GM23338 (cell line): Measurements from ENCODE around the gene ASTN1.

ENCODE experiments used
- CREB1 ChIP-seq: fragments of 250-450 bp; sonication (Bioruptor Pico); IDR thresholded peaks from 2 replicates; pipeline ENCODE4 v1.5.0; 2020; ENCODE audit warnings: low read depth, mild to moderate bottlenecking, moderate library complexity
- CTCF ChIP-seq, 2 experiments: fragments of 200-600 bp in 1 of 2; sonication (generic) in 1 of 2; conservative IDR thresholded peaks; 2 replicates each; pipeline versions ENCODE4 v1.5.1 to v1.6.1; 2016 to 2017; ENCODE audit warnings: antibody characterized with exemption in 2 of 2, low read depth in 2 of 2, mild to moderate bottlenecking in 2 of 2, moderate library complexity in 1 of 2
- EZH2 ChIP-seq: fragments of 200-600 bp; sonication (generic); IDR thresholded peaks from one replicate; pipeline ENCODE4 v1.8.0; 2017; ENCODE audit warnings: antibody characterized with exemption, mild to moderate bottlenecking, low read depth; ENCODE audit not compliant: unreplicated experiment
- EZH2phosphoT487 ChIP-seq: fragments of 200-600 bp; sonication (generic); IDR thresholded peaks from one replicate; pipeline ENCODE4 v1.8.1; 2018; ENCODE audit warnings: antibody characterized with exemption; ENCODE audit not compliant: unreplicated experiment
- NANOG ChIP-seq: IDR thresholded peaks from 2 replicates; pipeline ENCODE4 v1.6.1; 2016; ENCODE audit warnings: antibody characterized with exemption, borderline replicate concordance
- POLR2AphosphoS5 ChIP-seq: IDR thresholded peaks from 2 replicates; pipeline ENCODE4 v1.6.1; 2016; ENCODE audit warnings: antibody characterized with exemption, low read depth
- STAT1 ChIP-seq: IDR thresholded peaks from one replicate; pipeline ENCODE4 v1.6.1; 2016; ENCODE audit warnings: antibody characterized with exemption; ENCODE audit not compliant: unreplicated experiment
- TF ChIP-seq, protein P1 (sequence below): IDR thresholded peaks from one replicate; pipeline ENCODE4 v1.6.1; 2018; ENCODE audit warnings: antibody characterized with exemption; ENCODE audit not compliant: unreplicated experiment
- TF ChIP-seq, protein P2 (sequence below): IDR thresholded peaks from 2 replicates; pipeline ENCODE4 v1.6.1; 2016; ENCODE audit warnings: antibody characterized with exemption

DNA sequence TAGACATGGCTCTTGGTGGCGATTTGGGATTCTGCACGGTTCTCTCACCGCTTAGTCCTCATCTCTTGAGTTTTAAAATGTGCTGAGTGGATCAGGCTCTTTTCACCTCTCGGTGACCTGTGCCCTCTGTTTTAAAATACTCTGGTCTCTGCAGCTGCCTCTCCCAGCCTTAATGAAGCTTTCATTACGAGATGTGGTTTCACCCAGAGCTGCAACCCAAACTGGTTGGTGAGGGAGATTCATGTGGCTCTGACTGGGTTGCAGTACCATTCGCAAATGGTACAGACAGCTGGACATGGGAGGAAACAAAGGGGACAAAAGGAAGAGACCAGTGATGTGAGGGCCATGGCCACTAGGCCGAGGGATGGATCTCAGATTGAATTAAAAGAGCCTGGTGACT, 258.9 kb downstream of the ASTN1 start:
- TF ChIP-seq STAT1 (no peak), CTCF (conservative IDR thresholded peaks at IDR 0.05; ENCODE audit: low read depth in 2 of 2) (no peak), EZH2 (no peak), POLR2AphosphoS5 (no peak), CREB1 (CRISPR knock-in tag) (no peak), NANOG (no peak), EZH2phosphoT487 (no peak)
- TF ChIP-seq, protein P1, sequence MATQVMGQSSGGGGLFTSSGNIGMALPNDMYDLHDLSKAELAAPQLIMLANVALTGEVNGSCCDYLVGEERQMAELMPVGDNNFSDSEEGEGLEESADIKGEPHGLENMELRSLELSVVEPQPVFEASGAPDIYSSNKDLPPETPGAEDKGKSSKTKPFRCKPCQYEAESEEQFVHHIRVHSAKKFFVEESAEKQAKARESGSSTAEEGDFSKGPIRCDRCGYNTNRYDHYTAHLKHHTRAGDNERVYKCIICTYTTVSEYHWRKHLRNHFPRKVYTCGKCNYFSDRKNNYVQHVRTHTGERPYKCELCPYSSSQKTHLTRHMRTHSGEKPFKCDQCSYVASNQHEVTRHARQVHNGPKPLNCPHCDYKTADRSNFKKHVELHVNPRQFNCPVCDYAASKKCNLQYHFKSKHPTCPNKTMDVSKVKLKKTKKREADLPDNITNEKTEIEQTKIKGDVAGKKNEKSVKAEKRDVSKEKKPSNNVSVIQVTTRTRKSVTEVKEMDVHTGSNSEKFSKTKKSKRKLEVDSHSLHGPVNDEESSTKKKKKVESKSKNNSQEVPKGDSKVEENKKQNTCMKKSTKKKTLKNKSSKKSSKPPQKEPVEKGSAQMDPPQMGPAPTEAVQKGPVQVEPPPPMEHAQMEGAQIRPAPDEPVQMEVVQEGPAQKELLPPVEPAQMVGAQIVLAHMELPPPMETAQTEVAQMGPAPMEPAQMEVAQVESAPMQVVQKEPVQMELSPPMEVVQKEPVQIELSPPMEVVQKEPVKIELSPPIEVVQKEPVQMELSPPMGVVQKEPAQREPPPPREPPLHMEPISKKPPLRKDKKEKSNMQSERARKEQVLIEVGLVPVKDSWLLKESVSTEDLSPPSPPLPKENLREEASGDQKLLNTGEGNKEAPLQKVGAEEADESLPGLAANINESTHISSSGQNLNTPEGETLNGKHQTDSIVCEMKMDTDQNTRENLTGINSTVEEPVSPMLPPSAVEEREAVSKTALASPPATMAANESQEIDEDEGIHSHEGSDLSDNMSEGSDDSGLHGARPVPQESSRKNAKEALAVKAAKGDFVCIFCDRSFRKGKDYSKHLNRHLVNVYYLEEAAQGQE: no peak
- TF ChIP-seq, protein P2, sequence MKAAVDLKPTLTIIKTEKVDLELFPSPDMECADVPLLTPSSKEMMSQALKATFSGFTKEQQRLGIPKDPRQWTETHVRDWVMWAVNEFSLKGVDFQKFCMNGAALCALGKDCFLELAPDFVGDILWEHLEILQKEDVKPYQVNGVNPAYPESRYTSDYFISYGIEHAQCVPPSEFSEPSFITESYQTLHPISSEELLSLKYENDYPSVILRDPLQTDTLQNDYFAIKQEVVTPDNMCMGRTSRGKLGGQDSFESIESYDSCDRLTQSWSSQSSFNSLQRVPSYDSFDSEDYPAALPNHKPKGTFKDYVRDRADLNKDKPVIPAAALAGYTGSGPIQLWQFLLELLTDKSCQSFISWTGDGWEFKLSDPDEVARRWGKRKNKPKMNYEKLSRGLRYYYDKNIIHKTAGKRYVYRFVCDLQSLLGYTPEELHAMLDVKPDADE: no peak
